ENCODE data around the gene METTL13.

The METTL13 gene

GRCh38 chr1:171781176-171781875 lies at the start of gene METTL13:
Gene METTL13, plus strand, starts transcription at chr1:171781660. Its CDS starts 308 bp downstream, at chr1:171781968.
- peak; percentile 97 for DNase-seq

- no peak for DNase-seq
Observed at GRCh38 chr1:171736196-171736595, 45.3 kb upstream of the METTL13 start.

- DNase-seq, result no peak
Observed at GRCh38 chr1:171738911-171739310, 42.5 kb upstream of the METTL13 start.

GRCh38 chr1:171739656-171740055 lies 41.8 kb upstream of the METTL13 start:
- DNase-seq, result no peak

GRCh38 chr1:171740356-171740863 lies 41.0 kb upstream of the METTL13 start:
- no peak for DNase-seq

- peak; percentile 66 for DNase-seq
Observed at GRCh38 chr1:171740987-171741871, 40.2 kb upstream of the METTL13 start.

GRCh38 chr1:171741872-171742576 lies 39.4 kb upstream of the METTL13 start, which contains the start of gene VAMP4:
Gene VAMP4, minus strand, starts transcription at chr1:171742065. Its CDS starts 3,651 bp downstream, at chr1:171738414.
- peak; percentile 93 for DNase-seq

GRCh38 chr1:171742577-171742922 lies 38.9 kb upstream of the METTL13 start:
- DNase-seq, result no peak

- DNase-seq, result no peak
Observed at GRCh38 chr1:171743081-171743870, 38.2 kb upstream of the METTL13 start.

GRCh38 chr1:171744986-171745385 lies 36.5 kb upstream of the METTL13 start:
- no peak for DNase-seq

- no peak for DNase-seq
Observed at GRCh38 chr1:171748651-171749050, 32.8 kb upstream of the METTL13 start.

GRCh38 chr1:171751221-171751620 lies 30.2 kb upstream of the METTL13 start:
- no peak for DNase-seq

- DNase-seq, result no peak
Observed at GRCh38 chr1:171753182-171753581, 28.3 kb upstream of the METTL13 start.

GRCh38 chr1:171753685-171754352 lies 27.6 kb upstream of the METTL13 start:
- DNase-seq, result no peak

GRCh38 chr1:171754353-171754705 lies 27.1 kb upstream of the METTL13 start:
- no peak for DNase-seq

- DNase-seq, result no peak
Observed at GRCh38 chr1:171754971-171755370, 26.5 kb upstream of the METTL13 start.

GRCh38 chr1:171756856-171757255 lies 24.6 kb upstream of the METTL13 start:
- DNase-seq, result no peak

GRCh38 chr1:171758011-171758410 lies 23.4 kb upstream of the METTL13 start:
- no peak for DNase-seq

- no peak for DNase-seq
Observed at GRCh38 chr1:171762143-171762563, 19.3 kb upstream of the METTL13 start.

GRCh38 chr1:171763764-171764163 lies 17.7 kb upstream of the METTL13 start:
- no peak for DNase-seq

- DNase-seq, result no peak
Observed at GRCh38 chr1:171769171-171769570, 12.3 kb upstream of the METTL13 start.

- DNase-seq, result no peak
Observed at GRCh38 chr1:171769754-171770153, 11.7 kb upstream of the METTL13 start.
